ENCODE data around the gene SPIN4. TPM values are rescaled to one million over a fixed set of nuclear protein-coding genes. Genes with fewer than 3 reads are reported as not detected.

Gene SPIN4
- total RNA-seq, 1 donor from 2014 or later, result 2.7 TPM

DNA sequence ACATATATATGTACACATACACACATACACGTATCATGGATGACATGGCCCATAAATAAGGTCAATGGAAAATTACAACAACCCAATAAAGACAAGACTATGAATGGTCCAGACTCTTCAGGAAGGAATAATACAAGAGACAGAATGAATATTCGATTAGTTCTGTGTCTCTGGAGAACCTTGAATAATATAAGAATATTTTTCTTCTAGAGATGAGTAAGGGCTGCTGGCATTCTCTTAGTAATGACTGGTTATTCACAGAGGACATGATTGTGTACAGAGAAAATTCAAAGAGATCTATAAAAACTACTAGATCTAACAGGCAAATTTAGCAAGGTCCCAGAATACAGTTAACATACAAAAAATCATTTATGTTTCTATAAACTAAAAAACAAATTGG, 23.3 kb downstream of the SPIN4 start:
- TF ChIP-seq, protein P1, sequence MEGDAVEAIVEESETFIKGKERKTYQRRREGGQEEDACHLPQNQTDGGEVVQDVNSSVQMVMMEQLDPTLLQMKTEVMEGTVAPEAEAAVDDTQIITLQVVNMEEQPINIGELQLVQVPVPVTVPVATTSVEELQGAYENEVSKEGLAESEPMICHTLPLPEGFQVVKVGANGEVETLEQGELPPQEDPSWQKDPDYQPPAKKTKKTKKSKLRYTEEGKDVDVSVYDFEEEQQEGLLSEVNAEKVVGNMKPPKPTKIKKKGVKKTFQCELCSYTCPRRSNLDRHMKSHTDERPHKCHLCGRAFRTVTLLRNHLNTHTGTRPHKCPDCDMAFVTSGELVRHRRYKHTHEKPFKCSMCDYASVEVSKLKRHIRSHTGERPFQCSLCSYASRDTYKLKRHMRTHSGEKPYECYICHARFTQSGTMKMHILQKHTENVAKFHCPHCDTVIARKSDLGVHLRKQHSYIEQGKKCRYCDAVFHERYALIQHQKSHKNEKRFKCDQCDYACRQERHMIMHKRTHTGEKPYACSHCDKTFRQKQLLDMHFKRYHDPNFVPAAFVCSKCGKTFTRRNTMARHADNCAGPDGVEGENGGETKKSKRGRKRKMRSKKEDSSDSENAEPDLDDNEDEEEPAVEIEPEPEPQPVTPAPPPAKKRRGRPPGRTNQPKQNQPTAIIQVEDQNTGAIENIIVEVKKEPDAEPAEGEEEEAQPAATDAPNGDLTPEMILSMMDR (IDR thresholded peaks at IDR 0.05; ENCODE audit: insufficient read depth, low read length, poor library complexity, severe bottlenecking), result no peak
- Histone ChIP-seq H3K36me3 (ENCODE audit: control insufficient read depth, insufficient read depth, low read length) (no peaks in the 10 kb centered on the region), H3K27me3 (ENCODE audit: control insufficient read depth, insufficient read depth, low read length) (no peaks in the 10 kb centered on the region), H3K4me3 (ENCODE audit: low read depth, low read length) (no peak overlapping the region)
- DNase-seq (ENCODE audit: low read depth), result no peak

DNA sequence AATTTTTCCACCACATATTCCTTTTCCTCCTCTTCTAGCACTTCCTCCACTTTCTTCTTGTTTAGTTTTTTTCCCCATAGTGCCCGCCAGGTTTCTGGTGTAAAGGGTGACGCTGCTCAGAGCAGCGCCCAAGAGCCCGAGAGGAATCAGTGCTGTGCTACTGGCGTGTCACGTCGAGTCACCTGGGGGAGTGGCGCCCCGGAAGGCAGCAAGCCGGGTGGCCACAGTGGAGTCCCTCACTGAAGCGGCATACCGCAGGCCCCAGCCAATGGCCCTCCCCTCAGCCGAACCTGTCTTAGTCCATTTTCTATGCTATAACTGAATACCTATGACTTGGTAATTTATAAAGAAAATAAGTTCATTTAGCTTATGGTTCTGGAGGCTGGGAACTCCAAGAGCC, 51.5 kb downstream of the SPIN4 start:
- Histone ChIP-seq H3K36me3 (ENCODE audit: control insufficient read depth, insufficient read depth, low read length) (no peaks in the 10 kb centered on the region), H3K27me3 (ENCODE audit: control insufficient read depth, insufficient read depth, low read length) (no peaks in the 10 kb centered on the region), H3K4me3 (ENCODE audit: low read depth, low read length) (no peak overlapping the region)
- no peak for DNase-seq (ENCODE audit: low read depth)
- TF ChIP-seq, protein P1 (IDR thresholded peaks at IDR 0.05; ENCODE audit: insufficient read depth, low read length, poor library complexity, severe bottlenecking), result no peak
